Measurements from ENCODE around the gene TEX2. TPM values are rescaled to one million over a fixed set of nuclear protein-coding genes. Genes with fewer than 3 reads are reported as not detected.

Gene TEX2
- total and polyA plus RNA-seq, 2 of the 13 experiments (the other 11 are each of a cell fraction or from before 2014, with no cell fraction given), result 21.4 to 37.7 TPM

GRCh38 chr17:64219571-64219970 lies 43.5 kb downstream of the TEX2 start:
- in situ Hi-C loops (cut with HindIII; ENCODE audit: extremely low pct_ligation_motif_present, low pct_unique_long_range_greater_than_20kb), result no loop called here
- ATAC-seq (no peak), DNase-seq (ENCODE audit: low spot score) (no peak), FAIRE-seq (no peak)
- no peak overlapping the region for H3K9ac ChIP-seq (ENCODE audit: insufficient read depth, low read depth, low read length)
- BruUV-seq (replicated peaks), result no TSS peak
- no peak overlapping the region for H3K4me2 ChIP-seq (ENCODE audit: low read depth, low read length)
- POLR2A ChIA-PET, result interaction anchor here (6.1 kb wide), 1 partner anchor 72 kb away, joined by 127 read pairs; no protein-coding TSS in a partner anchor
- H3K79me2 ChIP-seq (ENCODE audit: insufficient read depth, low read length), result peaks cover 40% of the 10 kb centered on the region
- H3K9me3 ChIP-seq (ENCODE audit: low read length), result no peaks in the 10 kb centered on the region
- H4K20me1 ChIP-seq (ENCODE audit: insufficient read depth, low read length), result no peaks in the 10 kb centered on the region
- H3K4me3 ChIP-seq (replicated peaks in 1 of 3; ENCODE audit: insufficient read depth in 1 of 3, low read depth in 2 of 3, low read length in 3 of 3), result no peak overlapping the region
- H2AFZ ChIP-seq (ENCODE audit: low read length), result no peak overlapping the region
- H3K27ac ChIP-seq (ENCODE audit: extremely low read length, insufficient read depth, low read length), result no peak overlapping the region
- intact Hi-C loops (cut with micrococcal nuclease; ENCODE audit: unreplicated experiment), result loop anchor here (5.0 kb wide), 1 partner anchor 43 kb away; the partner anchor contains the start of gene TEX2
- CTCF ChIA-PET (ENCODE audit: low intra/inter-chr PET ratio, low total read pairs), result no interaction called here
- TF ChIP-seq ZSCAN30 (CRISPR knock-in tag; IDR thresholded peaks at IDR 0.05) (no peak), ZNF280B (CRISPR knock-in tag; IDR thresholded peaks at IDR 0.05; ENCODE audit: borderline replicate concordance) (no peak)
- H3K4me1 ChIP-seq (ENCODE audit: insufficient read depth, low read length), result peaks cover 56% of the 10 kb centered on the region
- no peaks in the 10 kb centered on the region for H3K36me3 ChIP-seq (replicated peaks in 1 of 2; ENCODE audit: control insufficient read depth in 1 of 2, insufficient read depth in 2 of 2, low read length in 2 of 2)
- 56% methylated on average over 2 of the region's 2 CpGs for WGBS (ENCODE audit: low lambda C conversion rate)
- H3K27me3 ChIP-seq (ENCODE audit: control insufficient read depth in 1 of 2, insufficient read depth in 2 of 2, low read length in 2 of 2), result no peaks in the 10 kb centered on the region

DNA sequence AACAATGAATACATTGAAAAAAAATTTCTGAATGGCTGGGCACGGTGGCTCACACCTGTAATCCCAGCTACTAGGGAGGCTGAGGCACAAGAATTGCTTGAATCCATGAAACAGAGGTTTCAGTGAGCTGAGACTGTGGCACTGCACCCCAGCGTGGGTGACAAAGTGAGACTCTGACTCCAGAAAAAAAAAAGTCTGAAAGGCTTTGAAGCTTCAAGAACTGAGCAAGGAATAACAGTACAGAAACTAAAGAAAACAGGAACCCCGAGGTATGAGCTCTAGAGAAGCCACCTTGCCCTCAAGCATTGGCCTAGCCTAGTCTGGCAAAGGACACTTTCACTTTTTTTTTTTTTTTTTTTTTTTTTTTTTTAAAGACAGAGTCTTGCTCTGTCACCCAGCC lies 45.0 kb downstream of the TEX2 start:
- H3K4me3 ChIP-seq (replicated peaks in 1 of 3; ENCODE audit: insufficient read depth in 1 of 3, low read depth in 2 of 3, low read length in 3 of 3), result no peak overlapping the region
- 0 out of 2 replicates have a peak overlapping the region, but pooled peaks have one; percentile 97 for H3K4me2 ChIP-seq (ENCODE audit: low read depth, low read length)
- H3K9me3 ChIP-seq (ENCODE audit: low read length), result no peaks in the 10 kb centered on the region
- no peaks in the 10 kb centered on the region for H3K27me3 ChIP-seq (ENCODE audit: control insufficient read depth in 1 of 2, insufficient read depth in 2 of 2, low read length in 2 of 2)
- in situ Hi-C loops (cut with HindIII; ENCODE audit: extremely low pct_ligation_motif_present, low pct_unique_long_range_greater_than_20kb) (no loop called here), intact Hi-C loops (cut with micrococcal nuclease; ENCODE audit: unreplicated experiment) (loop anchor here (5.0 kb wide), 1 partner anchor 44 kb away; the partner anchor contains the start of gene TEX2)
- no peak overlapping the region for H3K9ac ChIP-seq (ENCODE audit: insufficient read depth, low read depth, low read length)
- ATAC-seq (no peak), FAIRE-seq (no peak), DNase-seq (ENCODE audit: low spot score) (no peak)
- peak overlapping the region; percentile 97 for H3K27ac ChIP-seq (ENCODE audit: extremely low read length, insufficient read depth, low read length)
- ChIA-PET CTCF (ENCODE audit: low intra/inter-chr PET ratio, low total read pairs) (no interaction called here), POLR2A (interaction anchor here (0.8 to 6.1 kb wide), 5 partner anchors 18 to 279 kb away, joined by 6 to 127 read pairs (median 17); partner anchors contain the start of genes POLG2 and TEX2)
- peaks cover 9 to 11% of the 10 kb centered on the region in 2 experiments; a peak in 3 of 5 replicates for H3K36me3 ChIP-seq (replicated peaks in 1 of 2; ENCODE audit: control insufficient read depth in 1 of 2, insufficient read depth in 2 of 2, low read length in 2 of 2)
- H2AFZ ChIP-seq (ENCODE audit: low read length), result no peak overlapping the region
- H3K79me2 ChIP-seq (ENCODE audit: insufficient read depth, low read length), result peaks cover 42% of the 10 kb centered on the region
- no TSS peak for BruUV-seq (replicated peaks)
- 95% methylated on average over 3 of the region's 3 CpGs for WGBS (ENCODE audit: low lambda C conversion rate)
- H4K20me1 ChIP-seq (ENCODE audit: insufficient read depth, low read length), result no peaks in the 10 kb centered on the region
- peaks cover 48% of the 10 kb centered on the region for H3K4me1 ChIP-seq (ENCODE audit: insufficient read depth, low read length)
- TF ChIP-seq ZNF484 (CRISPR knock-in tag; IDR thresholded peaks at IDR 0.05; ENCODE audit: borderline replicate concordance, low read depth), result no peak
- no peak for TF ChIP-seq ZNF780A (CRISPR knock-in tag; IDR thresholded peaks at IDR 0.05)
- TF ChIP-seq ATF7 (IDR thresholded peaks at IDR 0.05), result no peak
- no peak for TF ChIP-seq ATF7 (CRISPR knock-in tag; IDR thresholded peaks at IDR 0.05)
- no peak for TF ChIP-seq CBFB (CRISPR knock-in tag; IDR thresholded peaks at IDR 0.05)
- TF ChIP-seq ZFP1 (CRISPR knock-in tag; IDR thresholded peaks at IDR 0.05), result no peak
- no peak for TF ChIP-seq ZBTB1 (CRISPR knock-in tag; IDR thresholded peaks at IDR 0.05; ENCODE audit: borderline replicate concordance)
- no peak for TF ChIP-seq ZNF546 (CRISPR knock-in tag; conservative IDR thresholded peaks at IDR 0.05)
- no peak for TF ChIP-seq POLR2G (IDR thresholded peaks at IDR 0.05; ENCODE audit: low read depth, low read length)
- no peak for TF ChIP-seq E2F5 (CRISPR knock-in tag; conservative IDR thresholded peaks at IDR 0.05)
- no peak for TF ChIP-seq IRF2 (CRISPR knock-in tag; IDR thresholded peaks at IDR 0.05)
- no peak for TF ChIP-seq ZNF3 (CRISPR knock-in tag; IDR thresholded peaks at IDR 0.05)
- no peak for TF ChIP-seq REL (CRISPR knock-in tag; conservative IDR thresholded peaks at IDR 0.05)
- TF ChIP-seq PRMT3 (CRISPR knock-in tag; IDR thresholded peaks at IDR 0.05; ENCODE audit: borderline replicate concordance, low read depth), result no peak
- no peak for TF ChIP-seq MAZ (IDR thresholded peaks at IDR 0.05; ENCODE audit: borderline replicate concordance, low read depth, low read length)
- TF ChIP-seq MAZ (CRISPR knock-in tag; IDR thresholded peaks at IDR 0.05; ENCODE audit: low read depth), result no peak

Data from HepG2 (cell line).